Measurements from ENCODE around the gene AGBL3. TPM values are rescaled to one million over a fixed set of nuclear protein-coding genes. Genes with fewer than 3 reads are reported as not detected.
A peak's percentile ranks its signal among the peaks of the same experiment; 100 is the strongest.

AGBL3 gene
- total RNA-seq, 1 experiment from 2014 or later: 2.1 TPM

DNA sequence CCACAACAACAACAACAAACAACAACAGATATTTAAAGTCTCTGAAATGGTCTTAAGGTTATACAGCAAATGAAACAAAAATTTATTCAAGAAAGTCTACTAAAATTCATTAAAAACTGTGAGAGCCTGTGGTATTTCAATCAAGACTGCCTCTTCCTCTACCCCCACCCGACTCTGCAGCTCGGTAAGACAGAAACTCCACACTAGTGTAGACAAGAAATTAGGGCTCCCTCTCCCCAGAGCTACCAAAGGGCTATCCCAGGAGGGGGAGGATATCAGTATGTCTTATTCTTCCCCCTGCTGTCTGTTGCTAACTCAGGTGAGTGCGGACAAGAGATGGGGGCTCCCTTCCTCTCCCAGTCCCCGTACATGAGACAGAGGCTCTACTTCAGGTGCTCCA is 90.6 kb downstream of the AGBL3 start (continued):
- no peak for TF ChIP-seq PRRX2 (CRISPR knock-in tag; IDR thresholded peaks at IDR 0.05)
- TF ChIP-seq, protein P1, sequence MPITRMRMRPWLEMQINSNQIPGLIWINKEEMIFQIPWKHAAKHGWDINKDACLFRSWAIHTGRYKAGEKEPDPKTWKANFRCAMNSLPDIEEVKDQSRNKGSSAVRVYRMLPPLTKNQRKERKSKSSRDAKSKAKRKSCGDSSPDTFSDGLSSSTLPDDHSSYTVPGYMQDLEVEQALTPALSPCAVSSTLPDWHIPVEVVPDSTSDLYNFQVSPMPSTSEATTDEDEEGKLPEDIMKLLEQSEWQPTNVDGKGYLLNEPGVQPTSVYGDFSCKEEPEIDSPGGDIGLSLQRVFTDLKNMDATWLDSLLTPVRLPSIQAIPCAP (CRISPR knock-in tag; IDR thresholded peaks at IDR 0.05): no peak
- TF ChIP-seq, protein P2, sequence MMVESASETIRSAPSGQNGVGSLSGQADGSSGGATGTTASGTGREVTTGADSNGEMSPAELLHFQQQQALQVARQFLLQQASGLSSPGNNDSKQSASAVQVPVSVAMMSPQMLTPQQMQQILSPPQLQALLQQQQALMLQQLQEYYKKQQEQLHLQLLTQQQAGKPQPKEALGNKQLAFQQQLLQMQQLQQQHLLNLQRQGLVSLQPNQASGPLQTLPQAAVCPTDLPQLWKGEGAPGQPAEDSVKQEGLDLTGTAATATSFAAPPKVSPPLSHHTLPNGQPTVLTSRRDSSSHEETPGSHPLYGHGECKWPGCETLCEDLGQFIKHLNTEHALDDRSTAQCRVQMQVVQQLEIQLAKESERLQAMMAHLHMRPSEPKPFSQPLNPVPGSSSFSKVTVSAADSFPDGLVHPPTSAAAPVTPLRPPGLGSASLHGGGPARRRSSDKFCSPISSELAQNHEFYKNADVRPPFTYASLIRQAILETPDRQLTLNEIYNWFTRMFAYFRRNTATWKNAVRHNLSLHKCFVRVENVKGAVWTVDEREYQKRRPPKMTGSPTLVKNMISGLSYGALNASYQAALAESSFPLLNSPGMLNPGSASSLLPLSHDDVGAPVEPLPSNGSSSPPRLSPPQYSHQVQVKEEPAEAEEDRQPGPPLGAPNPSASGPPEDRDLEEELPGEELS (CRISPR knock-in tag; IDR thresholded peaks at IDR 0.05): no peak

DNA sequence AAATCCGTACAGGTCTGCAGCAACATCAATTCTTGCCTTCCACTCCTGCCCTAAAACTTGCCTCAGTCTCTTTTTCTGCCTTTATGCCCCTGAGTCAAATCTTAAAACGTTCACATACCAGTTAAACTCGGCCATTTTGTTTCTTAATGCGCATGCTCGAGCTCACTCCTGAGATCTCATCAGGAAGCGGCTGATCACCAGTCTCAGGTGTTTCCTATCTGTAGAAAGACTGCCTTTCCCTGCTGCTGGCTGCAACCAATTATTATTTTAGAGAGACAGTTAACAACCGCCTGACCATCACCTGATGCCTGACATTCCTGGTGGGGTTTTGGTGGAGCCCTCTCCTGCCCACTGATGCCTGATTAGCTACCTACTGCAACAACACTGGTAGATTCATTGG is 91.3 kb downstream of the AGBL3 start:
- POLR2A ChIA-PET: no interaction called here
- CTCF ChIA-PET: interaction anchor here (1.1 to 1.7 kb wide), 4 partner anchors 91 to 196 kb away, joined by 4 to 7 read pairs (median 4); partner anchors contain the start of gene AGBL3
- H3K4me3 Mint-ChIP-seq: peak overlapping the region; percentile 56
- no peaks in the 10 kb centered on the region for H3K27me3 Mint-ChIP-seq (ENCODE audit: low read depth)
- peaks cover 40% of the 10 kb centered on the region for H3K4me1 Mint-ChIP-seq
- peaks cover 15% of the 10 kb centered on the region for H3K36me3 Mint-ChIP-seq
- ATAC-seq: peak; percentile 65
- DNase-seq (ENCODE audit: low spot score): no peak
- H3K27ac Mint-ChIP-seq: peak overlapping the region; percentile 94
- TF ChIP-seq ZNF232 (CRISPR knock-in tag; IDR thresholded peaks at IDR 0.05): no peak
- TF ChIP-seq, protein P3, sequence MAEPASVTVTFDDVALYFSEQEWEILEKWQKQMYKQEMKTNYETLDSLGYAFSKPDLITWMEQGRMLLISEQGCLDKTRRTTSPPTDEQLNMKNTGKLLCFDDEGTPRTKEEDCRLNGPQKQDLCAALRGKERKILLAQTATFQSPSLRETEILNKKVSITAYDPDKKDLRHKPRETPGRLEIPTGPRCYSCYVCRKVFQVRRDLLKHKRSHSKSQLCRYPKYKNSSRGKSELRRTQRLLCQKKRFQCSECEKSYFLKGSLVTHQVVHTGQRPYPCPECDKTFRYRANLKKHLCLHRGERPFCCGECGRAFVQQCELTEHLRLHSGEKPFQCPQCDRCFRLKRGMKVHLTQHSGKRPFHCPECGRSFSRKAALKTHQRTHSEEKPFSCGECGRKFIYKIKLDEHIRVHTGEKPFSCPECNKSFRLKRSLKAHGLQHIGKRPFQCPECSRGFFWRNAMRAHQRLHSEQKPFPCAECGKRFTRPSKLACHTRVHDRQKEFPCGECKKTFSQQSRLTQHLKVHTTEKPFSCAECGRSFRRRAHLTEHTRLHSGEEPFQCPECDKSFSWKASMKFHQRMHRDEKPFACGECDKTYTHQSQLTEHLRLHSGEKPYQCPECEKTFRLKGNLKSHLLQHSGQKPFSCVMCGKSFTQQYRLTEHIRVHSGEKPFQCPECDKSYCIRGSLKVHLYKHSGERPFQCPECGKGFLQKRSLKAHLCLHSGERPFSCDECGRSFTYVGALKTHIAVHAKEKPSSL (CRISPR knock-in tag; conservative IDR thresholded peaks at IDR 0.05): no peak
- TF ChIP-seq, protein P4, sequence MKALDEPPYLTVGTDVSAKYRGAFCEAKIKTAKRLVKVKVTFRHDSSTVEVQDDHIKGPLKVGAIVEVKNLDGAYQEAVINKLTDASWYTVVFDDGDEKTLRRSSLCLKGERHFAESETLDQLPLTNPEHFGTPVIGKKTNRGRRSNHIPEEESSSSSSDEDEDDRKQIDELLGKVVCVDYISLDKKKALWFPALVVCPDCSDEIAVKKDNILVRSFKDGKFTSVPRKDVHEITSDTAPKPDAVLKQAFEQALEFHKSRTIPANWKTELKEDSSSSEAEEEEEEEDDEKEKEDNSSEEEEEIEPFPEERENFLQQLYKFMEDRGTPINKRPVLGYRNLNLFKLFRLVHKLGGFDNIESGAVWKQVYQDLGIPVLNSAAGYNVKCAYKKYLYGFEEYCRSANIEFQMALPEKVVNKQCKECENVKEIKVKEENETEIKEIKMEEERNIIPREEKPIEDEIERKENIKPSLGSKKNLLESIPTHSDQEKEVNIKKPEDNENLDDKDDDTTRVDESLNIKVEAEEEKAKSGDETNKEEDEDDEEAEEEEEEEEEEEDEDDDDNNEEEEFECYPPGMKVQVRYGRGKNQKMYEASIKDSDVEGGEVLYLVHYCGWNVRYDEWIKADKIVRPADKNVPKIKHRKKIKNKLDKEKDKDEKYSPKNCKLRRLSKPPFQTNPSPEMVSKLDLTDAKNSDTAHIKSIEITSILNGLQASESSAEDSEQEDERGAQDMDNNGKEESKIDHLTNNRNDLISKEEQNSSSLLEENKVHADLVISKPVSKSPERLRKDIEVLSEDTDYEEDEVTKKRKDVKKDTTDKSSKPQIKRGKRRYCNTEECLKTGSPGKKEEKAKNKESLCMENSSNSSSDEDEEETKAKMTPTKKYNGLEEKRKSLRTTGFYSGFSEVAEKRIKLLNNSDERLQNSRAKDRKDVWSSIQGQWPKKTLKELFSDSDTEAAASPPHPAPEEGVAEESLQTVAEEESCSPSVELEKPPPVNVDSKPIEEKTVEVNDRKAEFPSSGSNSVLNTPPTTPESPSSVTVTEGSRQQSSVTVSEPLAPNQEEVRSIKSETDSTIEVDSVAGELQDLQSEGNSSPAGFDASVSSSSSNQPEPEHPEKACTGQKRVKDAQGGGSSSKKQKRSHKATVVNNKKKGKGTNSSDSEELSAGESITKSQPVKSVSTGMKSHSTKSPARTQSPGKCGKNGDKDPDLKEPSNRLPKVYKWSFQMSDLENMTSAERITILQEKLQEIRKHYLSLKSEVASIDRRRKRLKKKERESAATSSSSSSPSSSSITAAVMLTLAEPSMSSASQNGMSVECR (CRISPR knock-in tag; IDR thresholded peaks at IDR 0.05; ENCODE audit: borderline replicate concordance): no peak
- TF ChIP-seq, protein P5, sequence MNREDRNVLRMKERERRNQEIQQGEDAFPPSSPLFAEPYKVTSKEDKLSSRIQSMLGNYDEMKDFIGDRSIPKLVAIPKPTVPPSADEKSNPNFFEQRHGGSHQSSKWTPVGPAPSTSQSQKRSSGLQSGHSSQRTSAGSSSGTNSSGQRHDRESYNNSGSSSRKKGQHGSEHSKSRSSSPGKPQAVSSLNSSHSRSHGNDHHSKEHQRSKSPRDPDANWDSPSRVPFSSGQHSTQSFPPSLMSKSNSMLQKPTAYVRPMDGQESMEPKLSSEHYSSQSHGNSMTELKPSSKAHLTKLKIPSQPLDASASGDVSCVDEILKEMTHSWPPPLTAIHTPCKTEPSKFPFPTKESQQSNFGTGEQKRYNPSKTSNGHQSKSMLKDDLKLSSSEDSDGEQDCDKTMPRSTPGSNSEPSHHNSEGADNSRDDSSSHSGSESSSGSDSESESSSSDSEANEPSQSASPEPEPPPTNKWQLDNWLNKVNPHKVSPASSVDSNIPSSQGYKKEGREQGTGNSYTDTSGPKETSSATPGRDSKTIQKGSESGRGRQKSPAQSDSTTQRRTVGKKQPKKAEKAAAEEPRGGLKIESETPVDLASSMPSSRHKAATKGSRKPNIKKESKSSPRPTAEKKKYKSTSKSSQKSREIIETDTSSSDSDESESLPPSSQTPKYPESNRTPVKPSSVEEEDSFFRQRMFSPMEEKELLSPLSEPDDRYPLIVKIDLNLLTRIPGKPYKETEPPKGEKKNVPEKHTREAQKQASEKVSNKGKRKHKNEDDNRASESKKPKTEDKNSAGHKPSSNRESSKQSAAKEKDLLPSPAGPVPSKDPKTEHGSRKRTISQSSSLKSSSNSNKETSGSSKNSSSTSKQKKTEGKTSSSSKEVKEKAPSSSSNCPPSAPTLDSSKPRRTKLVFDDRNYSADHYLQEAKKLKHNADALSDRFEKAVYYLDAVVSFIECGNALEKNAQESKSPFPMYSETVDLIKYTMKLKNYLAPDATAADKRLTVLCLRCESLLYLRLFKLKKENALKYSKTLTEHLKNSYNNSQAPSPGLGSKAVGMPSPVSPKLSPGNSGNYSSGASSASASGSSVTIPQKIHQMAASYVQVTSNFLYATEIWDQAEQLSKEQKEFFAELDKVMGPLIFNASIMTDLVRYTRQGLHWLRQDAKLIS (CRISPR knock-in tag; IDR thresholded peaks at IDR 0.05; ENCODE audit: borderline replicate concordance): no peak
- TF ChIP-seq, protein P6, sequence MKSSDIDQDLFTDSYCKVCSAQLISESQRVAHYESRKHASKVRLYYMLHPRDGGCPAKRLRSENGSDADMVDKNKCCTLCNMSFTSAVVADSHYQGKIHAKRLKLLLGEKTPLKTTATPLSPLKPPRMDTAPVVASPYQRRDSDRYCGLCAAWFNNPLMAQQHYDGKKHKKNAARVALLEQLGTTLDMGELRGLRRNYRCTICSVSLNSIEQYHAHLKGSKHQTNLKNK (CRISPR knock-in tag; IDR thresholded peaks at IDR 0.05): no peak
- no peak for TF ChIP-seq ZNF317 (CRISPR knock-in tag; IDR thresholded peaks at IDR 0.05; ENCODE audit: borderline replicate concordance, low read depth)
- no peak for TF ChIP-seq SOX15 (CRISPR knock-in tag; IDR thresholded peaks at IDR 0.05)
- no peak for TF ChIP-seq TP53 (CRISPR knock-in tag; IDR thresholded peaks at IDR 0.05)
- TF ChIP-seq SMAD3 (CRISPR knock-in tag; IDR thresholded peaks at IDR 0.05; ENCODE audit: borderline replicate concordance): no peak
- H3K9me3 Mint-ChIP-seq: peaks cover 14% of the 10 kb centered on the region

Measured in WTC11 (cell line).